GM19468 (cell line): ENCODE results near the gene ZNF222.
A peak's percentile ranks its signal among the peaks of the same experiment; 100 is the strongest.

Experiments used
- ATAC-seq: cut with Tn5 transposase; IDR thresholded peaks from one replicate; pipeline ENCODE4 v1.9.1; 2021; ENCODE audit warnings: mild to moderate bottlenecking, moderate library complexity, moderate number of reproducible peaks; ENCODE audit not compliant: unreplicated experiment; ENCODE audit errors: extremely low read depth

The ZNF222 gene

GRCh38 chr19:44051650-44052402 is 26.6 kb downstream of the ZNF222 start, which contains the start of gene ZNF223:
Gene ZNF223 (plus strand): TSS chr19:44052036. CDS start chr19:44055177, 3,141 bp downstream.
- ATAC-seq, result no peak

- ATAC-seq, result no peak
Observed at GRCh38 chr19:44055870-44056269, 30.7 kb downstream of the ZNF222 start.

- ATAC-seq, result no peak
Observed at GRCh38 chr19:44059229-44059628, 34.0 kb downstream of the ZNF222 start.

- no peak for ATAC-seq
Observed at GRCh38 chr19:44061038-44061437, 35.9 kb downstream of the ZNF222 start.

- ATAC-seq, result no peak
Observed at GRCh38 chr19:44066305-44066704, 41.1 kb downstream of the ZNF222 start.

GRCh38 chr19:44069415-44069814 is 44.2 kb downstream of the ZNF222 start:
- no peak for ATAC-seq

GRCh38 chr19:44071824-44072542 is 46.8 kb downstream of the ZNF222 start, which contains the start of gene ZNF284:
Gene ZNF284 (plus strand): TSS chr19:44072159. CDS start chr19:44076390, 4,231 bp downstream.
- ATAC-seq, result peak; percentile 87

- ATAC-seq, result no peak
Observed at GRCh38 chr19:44072543-44073401, 47.6 kb downstream of the ZNF222 start.

GRCh38 chr19:44076325-44076724 is 51.1 kb downstream of the ZNF222 start:
- ATAC-seq, result no peak
